ENCODE measurements around the gene STMN1. TPM values are rescaled to one million over a fixed set of nuclear protein-coding genes. Genes with fewer than 3 reads are reported as not detected.

STMN1 gene
- total and polyA plus RNA-seq, 9 of the 15 experiments (the other 6 are each of a cell fraction or from before 2014, with no cell fraction given): 269 to 2,153 (median 595) TPM

DNA sequence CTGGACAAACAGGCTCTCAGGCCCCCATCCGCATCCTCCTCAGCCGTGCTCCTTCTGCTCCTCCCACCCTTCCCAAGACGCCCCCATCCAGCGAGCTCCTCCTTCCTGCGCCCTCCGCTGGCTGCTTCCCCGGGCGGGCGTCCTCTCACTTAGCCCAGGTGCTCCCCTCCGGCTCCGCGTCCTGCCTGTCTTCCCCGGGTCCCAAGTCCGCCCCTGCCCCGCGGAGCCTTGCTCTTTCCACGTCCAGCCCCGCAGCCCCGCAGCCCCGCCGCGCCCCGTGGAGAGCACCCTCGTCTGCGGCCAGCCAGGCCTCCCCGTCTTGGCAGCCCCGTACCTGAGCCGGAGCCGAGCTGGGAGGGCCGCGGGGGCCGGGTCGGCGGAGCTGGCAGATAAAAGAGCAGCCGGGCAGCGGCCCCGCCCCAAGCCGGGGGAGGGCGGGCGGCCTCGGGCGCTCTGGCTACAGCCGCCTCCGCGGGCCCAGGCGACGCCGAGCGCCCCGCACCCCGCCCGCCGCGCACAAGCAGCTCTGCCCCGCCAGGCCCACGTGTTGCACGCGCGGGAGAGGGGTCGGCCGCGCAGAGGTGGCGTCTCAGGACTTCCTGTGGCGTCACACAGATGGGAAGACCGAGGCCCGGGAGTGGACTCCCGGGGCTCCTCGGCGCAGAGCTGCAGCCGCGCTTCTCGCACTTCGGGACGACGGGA, 30.9 kb downstream of the STMN1 start, which contains the start of gene PAQR7 (continued):
- TF ChIP-seq YY1 (IDR thresholded peaks at IDR 0.05; ENCODE audit: borderline replicate concordance in 1 of 3, control insufficient read depth in 1 of 3, extremely low read depth in 1 of 3, insufficient read depth in 3 of 3, insufficient read length in 1 of 3, insufficient replicate concordance in 2 of 3, low read depth in 1 of 3, low read length in 2 of 3) (peak in 2 of 3 experiments; percentile 33 to 57), SIRT6 (IDR thresholded peaks at IDR 0.05; ENCODE audit: low read depth, low read length) (no peak), TCF7L2 (IDR thresholded peaks at IDR 0.05; ENCODE audit: low read depth, low read length) (no peak), GTF2E2 (tag; IDR thresholded peaks at IDR 0.05) (no peak), SOX6 (IDR thresholded peaks at IDR 0.05) (peak; percentile 50; the same call in 1 of the 2 replicates), HEY1 (CRISPR knock-in tag; IDR thresholded peaks at IDR 0.05; ENCODE audit: borderline replicate concordance) (no peak), KAT7 (CRISPR knock-in tag; IDR thresholded peaks at IDR 0.05; ENCODE audit: borderline replicate concordance) (no peak), HDAC8 (tag; IDR thresholded peaks at IDR 0.05) (peak; percentile 89), ZNF445 (CRISPR knock-in tag; IDR thresholded peaks at IDR 0.05; ENCODE audit: low read depth) (no peak), ARID2 (IDR thresholded peaks at IDR 0.05) (no peak), PTBP1 (IDR thresholded peaks at IDR 0.05; ENCODE audit: low read depth, low read length) (no peak), ELF2 (CRISPR knock-in tag; IDR thresholded peaks at IDR 0.05) (no peak), KHSRP (IDR thresholded peaks at IDR 0.05) (no peak), SP2 (IDR thresholded peaks at IDR 0.05; ENCODE audit: extremely low read depth, low read depth, low read length, poor library complexity, severe bottlenecking) (no peak), ZHX1 (conservative IDR thresholded peaks at IDR 0.05; ENCODE audit: low read length) (no peak), PML (IDR thresholded peaks at IDR 0.05; ENCODE audit: low read length) (0 out of 2 replicates have a peak, but pooled peaks have one; percentile 28), ELF1 (tag; IDR thresholded peaks at IDR 0.05) (no peak), SPI1 (IDR thresholded peaks at IDR 0.05; ENCODE audit: borderline replicate concordance, low read depth, low read length) (no peak), ZSCAN32 (CRISPR knock-in tag; IDR thresholded peaks at IDR 0.05) (no peak), SLC30A9 (CRISPR knock-in tag; IDR thresholded peaks at IDR 0.05) (no peak), ZNF583 (CRISPR knock-in tag; IDR thresholded peaks at IDR 0.05) (peak; percentile 71)
- TF ChIP-seq, protein P1, sequence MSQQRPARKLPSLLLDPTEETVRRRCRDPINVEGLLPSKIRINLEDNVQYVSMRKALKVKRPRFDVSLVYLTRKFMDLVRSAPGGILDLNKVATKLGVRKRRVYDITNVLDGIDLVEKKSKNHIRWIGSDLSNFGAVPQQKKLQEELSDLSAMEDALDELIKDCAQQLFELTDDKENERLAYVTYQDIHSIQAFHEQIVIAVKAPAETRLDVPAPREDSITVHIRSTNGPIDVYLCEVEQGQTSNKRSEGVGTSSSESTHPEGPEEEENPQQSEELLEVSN (IDR thresholded peaks at IDR 0.05; ENCODE audit: borderline replicate concordance in 1 of 2, extremely low read depth in 1 of 2, insufficient read depth in 1 of 2, insufficient read length in 1 of 2, low read depth in 1 of 2, low read length in 1 of 2, poor library complexity in 1 of 2, severe bottlenecking in 1 of 2): peak; percentile 99 to 100
